Stimulated activated CD8-positive, alpha-beta memory T cell treated with anti-CD3 and anti-CD28 coated beads, Interleukin-12 subunit alpha, Interleukin-12 subunit beta, amount 100 ng/mL, for 1 hour (primary cell): ENCODE data around the gene DYSF.

Experiments
- DNase-seq: peaks from one replicate; pipeline ENCODE4 v3.0.0-alpha.2; 2020; ENCODE audit warnings: low read depth

Gene DYSF

GRCh38 chr2:71554028-71554705 is 100.8 kb downstream of the DYSF start:
- DNase-seq = no peak

DNA sequence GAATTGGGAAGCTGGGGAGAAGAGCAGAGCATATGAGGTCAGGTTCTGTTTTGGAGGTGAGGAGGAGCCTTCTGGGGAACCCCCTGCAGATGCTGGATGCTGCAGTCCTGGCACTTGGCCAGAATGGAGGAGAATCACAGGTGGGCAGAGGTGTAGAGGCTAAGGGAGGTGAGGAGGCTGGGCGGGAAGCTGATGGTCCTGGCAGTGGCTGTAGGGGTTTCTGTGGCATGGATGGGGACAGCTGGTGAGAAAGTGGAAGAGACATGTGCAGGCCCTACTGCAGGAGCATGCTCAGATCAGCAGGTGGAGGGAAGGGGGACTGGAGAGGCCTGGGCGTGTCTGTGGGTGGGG is 101.3 kb downstream of the DYSF start:
- no peak for DNase-seq

DNA sequence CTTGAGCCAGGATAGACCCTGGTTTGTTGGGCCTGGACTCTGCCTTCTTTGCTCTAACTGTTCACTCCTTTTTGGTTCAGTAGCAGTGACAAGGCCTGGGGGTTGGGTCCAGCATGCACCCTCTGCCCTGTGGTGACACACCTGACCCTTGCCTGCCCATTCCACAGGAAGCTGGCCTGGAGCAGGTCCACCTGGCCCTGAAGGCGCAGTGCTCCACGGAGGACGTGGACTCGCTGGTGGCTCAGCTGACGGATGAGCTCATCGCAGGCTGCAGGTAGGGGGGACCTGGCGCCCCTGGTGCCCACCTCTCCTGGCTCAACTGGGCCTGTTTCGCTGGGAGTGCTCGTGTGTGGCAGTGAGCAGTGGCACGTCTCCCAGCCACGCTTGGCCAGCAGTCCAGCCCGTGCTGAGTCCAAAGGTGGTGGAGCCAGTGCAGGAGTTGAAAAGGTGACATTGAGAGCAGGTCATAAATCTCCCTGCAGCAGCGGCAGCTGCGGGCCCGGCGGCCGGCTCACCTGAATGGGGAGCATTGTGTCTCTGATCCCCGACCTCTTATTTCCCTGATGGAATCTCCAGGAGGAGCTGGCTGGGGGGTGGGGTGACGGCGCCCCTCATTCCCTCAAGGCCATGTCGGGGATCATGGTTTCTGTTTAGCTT is 102.6 kb downstream of the DYSF start:
- DNase-seq = no peak

DNA sequence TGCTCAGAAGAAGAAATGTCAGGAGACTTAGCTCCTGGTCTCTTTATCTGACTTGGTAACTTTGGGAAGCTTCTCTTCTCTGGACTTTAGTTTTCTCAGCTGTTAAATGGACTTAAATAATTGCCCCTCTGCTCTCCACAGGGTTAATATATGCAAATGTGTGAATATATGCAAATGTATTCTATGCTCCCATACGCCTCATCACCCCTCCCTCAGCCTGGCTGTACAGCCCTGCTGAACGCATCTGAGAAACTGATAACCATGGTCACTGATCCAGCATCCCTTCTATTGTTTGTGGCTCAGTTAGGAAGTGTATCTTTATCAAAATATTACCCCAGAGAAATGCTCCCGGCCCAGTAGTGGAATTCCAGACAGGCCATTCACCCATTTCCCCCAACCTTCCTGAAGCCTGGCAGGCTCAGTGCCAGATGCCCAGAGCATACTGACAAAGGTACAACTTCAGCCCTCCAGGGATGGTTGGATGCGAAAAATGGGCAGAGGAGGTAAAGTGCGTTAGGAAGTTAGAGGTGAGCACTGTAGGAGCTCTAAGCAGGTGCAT is 103.4 kb downstream of the DYSF start:
- no peak for DNase-seq

DNA sequence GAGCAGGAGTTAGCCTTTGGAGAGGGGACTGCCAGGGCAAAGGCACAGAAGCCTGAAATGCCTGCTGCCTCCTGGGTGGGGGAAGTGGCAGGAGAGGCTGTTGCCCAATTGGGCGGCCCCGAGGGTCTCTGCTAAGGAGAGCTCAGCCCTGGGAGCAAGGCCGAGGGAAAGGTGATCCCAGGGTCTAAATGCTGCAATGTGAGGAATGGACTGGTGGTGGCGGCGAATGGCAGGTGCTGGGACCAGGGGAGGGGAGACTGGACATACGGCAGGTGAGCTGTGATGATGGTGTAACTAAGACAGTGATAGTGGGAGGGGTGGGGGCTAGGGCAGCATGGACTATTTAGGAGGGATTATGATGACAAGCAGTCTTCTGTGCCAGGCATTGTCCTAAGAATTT is 104.0 kb downstream of the DYSF start:
- no peak for DNase-seq

- DNase-seq = no peak
Measured at GRCh38 chr2:71558300-71559051, 105.1 kb downstream of the DYSF start.

- DNase-seq = no peak
Measured at GRCh38 chr2:71559080-71559827, 105.9 kb downstream of the DYSF start.

- no peak for DNase-seq
Measured at GRCh38 chr2:71559828-71560637, 106.7 kb downstream of the DYSF start.

GRCh38 chr2:71560638-71561011 is 107.3 kb downstream of the DYSF start:
- no peak for DNase-seq

- no peak for DNase-seq
Measured at GRCh38 chr2:71561441-71562267, 108.3 kb downstream of the DYSF start.

DNA sequence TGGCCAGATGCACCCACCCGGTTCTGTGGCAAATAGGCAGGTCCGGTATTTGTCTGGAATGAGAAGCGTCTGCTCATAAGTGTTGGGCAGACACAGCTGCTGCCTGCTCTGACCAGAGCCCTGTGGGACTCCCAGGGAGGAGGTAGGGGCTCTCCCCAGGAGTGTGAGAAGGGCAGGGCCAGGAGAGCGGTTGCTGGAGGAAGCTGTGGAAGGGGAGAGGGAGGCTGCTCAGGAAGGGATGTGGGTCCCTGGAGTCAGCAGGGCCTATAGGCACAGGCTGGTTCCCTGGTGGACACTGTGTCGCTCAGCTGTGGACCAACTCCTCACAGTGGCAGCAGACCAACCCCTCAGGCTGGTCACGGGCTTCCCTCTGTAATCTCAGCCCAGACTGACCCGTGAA is 109.2 kb downstream of the DYSF start:
- DNase-seq = no peak

DNA sequence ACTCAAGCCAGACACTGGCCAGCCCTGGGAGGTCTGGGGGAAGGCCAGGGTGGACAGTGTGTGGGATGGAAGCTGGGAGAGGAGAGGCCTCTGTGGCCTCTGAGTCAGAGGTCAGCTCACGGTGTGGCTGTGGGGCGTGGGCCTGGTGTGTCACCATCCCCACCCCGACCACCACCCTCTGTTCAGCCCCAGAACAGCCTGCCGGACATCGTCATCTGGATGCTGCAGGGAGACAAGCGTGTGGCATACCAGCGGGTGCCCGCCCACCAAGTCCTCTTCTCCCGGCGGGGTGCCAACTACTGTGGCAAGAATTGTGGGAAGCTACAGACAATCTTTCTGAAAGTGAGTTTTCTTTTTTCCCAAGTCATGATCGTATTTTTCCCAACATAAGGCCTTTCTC is 110.5 kb downstream of the DYSF start:
- DNase-seq = no peak

- no peak for DNase-seq
Measured at GRCh38 chr2:71564361-71564760, 111.0 kb downstream of the DYSF start.

DNA sequence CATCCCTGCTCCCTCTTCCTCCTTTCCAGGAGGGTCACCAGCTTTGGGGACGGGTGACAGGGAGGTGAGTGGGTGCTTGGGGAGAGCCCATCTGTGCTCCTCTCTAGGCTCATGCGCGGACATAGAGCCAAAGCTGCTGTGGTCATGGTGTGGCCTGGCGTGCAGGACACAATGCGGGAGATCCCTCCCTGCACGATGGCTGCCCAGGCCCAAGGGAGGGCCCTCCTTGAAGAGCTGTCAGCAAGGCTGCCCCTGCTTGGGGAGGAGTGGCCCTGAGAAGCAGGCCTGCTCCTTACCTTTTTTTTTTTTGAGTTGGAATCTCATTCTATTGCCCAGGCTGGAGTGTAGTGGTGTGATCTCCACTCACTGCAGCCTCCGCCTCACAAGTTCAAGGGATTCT is 111.4 kb downstream of the DYSF start:
- no peak for DNase-seq

DNA sequence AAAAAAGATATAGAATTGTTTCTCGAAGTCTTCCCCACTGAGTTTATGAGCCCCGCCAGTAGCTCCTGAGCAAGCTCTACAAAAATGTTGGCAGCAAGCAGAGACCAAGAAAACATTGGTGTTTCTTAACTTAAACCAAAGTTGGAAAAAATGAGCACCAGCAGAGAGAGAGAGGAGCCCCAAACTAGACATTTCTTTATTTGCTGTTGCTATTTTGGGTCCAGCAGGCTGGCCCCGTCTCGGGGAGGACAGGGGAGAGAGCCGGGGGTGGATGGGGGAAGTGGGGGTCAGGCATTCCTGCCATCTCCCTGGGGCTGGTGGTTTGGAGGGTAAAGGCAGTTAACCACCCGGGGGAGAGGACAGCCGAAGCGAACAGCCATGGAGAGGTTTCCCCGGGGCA is 113.0 kb downstream of the DYSF start:
- no peak for DNase-seq

DNA sequence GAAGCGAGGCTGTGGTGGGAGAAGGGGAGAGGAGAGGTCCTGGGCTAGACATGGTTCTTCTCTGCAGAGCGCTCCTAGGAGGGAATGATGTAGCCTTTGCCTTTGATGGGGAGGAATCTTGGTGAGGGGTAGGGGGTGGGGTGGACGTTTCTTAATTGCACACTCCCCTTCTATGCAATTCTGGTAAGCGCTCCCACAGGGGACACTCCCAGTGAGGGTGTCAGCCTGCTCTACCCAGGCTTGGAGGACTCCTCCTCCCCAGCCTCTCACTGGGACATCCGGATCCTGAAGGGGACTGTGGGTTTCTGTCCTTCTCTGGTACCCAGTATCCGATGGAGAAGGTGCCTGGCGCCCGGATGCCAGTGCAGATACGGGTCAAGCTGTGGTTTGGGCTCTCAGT is 114.3 kb downstream of the DYSF start:
- no peak for DNase-seq

DNA sequence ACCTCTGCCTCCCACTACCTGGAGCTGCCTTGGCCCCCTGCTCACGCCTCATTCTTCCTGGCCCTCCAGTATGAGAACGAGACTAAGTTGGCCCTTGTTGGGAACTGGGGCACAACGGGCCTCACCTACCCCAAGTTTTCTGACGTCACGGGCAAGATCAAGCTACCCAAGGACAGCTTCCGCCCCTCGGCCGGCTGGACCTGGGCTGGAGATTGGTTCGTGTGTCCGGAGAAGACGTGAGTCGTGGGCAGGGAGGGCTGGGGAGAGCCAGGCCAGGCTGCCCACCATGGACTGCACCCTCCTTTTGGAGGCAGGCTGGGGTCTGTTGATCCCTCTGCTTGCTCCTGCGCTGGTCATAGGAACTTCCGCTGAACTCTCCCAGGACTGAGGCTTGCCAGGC is 114.7 kb downstream of the DYSF start:
- no peak for DNase-seq

DNA sequence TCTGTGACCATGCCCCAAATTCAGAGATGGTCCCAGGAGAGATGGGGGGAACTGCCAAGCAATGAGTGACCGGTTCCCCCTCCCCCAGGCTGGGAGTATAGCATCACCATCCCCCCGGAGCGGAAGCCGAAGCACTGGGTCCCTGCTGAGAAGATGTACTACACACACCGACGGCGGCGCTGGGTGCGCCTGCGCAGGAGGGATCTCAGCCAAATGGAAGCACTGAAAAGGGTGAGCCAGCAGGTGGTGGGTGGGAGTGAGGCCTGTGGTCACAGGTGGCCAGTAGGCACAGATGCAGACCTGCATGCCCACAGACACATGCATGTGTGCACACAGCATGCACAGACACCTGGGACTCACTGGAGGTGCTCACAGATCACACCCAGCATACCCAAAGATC is 117.2 kb downstream of the DYSF start:
- no peak for DNase-seq

DNA sequence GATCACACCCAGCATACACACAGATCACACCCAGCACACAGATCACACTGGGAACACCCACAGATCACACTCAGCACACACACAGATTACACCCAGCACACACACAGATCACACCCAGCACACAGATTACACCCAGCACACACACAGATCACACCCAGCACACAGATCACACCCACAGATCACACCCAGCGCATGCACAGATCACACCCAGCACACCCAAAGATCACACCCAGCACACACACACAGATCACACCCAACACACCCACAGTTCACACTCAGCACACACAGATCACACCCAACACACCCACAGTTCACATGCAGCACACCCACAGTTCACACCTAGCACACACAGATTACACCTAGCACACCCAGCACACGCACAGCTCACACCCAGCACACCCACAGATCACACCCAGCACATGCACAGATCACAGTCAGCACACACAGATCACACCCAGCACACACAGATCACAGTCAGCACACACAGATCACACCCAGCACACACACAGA is 117.6 kb downstream of the DYSF start:
- DNase-seq = no peak

GRCh38 chr2:71571945-71572344 is 118.6 kb downstream of the DYSF start:
- no peak for DNase-seq

- DNase-seq = no peak
Measured at GRCh38 chr2:71575966-71576365, 122.6 kb downstream of the DYSF start.
